Measurements from ENCODE around the gene SCYL3. TPM values are rescaled to one million over a fixed set of nuclear protein-coding genes. Genes with fewer than 3 reads are reported as not detected.

The SCYL3 gene
- total and polyA plus RNA-seq, 2 of the 13 experiments (the other 11 are each of a cell fraction or from before 2014, with no cell fraction given) = 3.3 to 4.9 TPM

DNA sequence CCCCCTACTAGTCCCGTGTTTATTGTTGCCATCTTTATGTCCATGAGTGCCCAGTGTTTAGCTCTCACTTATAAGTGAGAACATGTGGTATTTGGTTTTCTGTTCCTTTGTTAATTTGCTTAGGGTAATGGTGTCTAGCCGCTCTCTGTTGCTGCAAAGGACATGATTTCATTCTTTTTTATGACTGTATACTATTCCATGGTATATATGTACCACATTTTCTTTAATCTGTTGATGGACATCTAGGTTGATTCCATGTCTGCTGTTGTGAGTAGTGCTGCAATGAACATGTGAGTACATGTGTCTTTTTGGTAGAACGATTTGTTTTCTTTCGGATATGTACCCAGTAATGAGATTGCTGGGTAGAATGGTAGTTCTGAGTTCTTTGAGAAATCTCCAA is 54.8 kb downstream of the SCYL3 start:
- Histone ChIP-seq H3K9me3 (ENCODE audit: low read length) (no peaks in the 10 kb centered on the region), H2AFZ (ENCODE audit: low read length) (no peak overlapping the region), H3K27me3 (ENCODE audit: control insufficient read depth in 1 of 2, insufficient read depth in 2 of 2, low read length in 2 of 2) (no peaks in the 10 kb centered on the region), H3K4me2 (ENCODE audit: low read depth, low read length) (no peak overlapping the region), H3K4me3 (replicated peaks in 1 of 3; ENCODE audit: insufficient read depth in 1 of 3, low read depth in 2 of 3, low read length in 3 of 3) (no peak overlapping the region), H3K36me3 (replicated peaks in 1 of 2; ENCODE audit: control insufficient read depth in 1 of 2, insufficient read depth in 2 of 2, low read length in 2 of 2) (peaks cover 1 to 28% of the 10 kb centered on the region in 2 experiments; a peak in 4 of 5 replicates), H4K20me1 (ENCODE audit: insufficient read depth, low read length) (no peaks in the 10 kb centered on the region), H3K9ac (ENCODE audit: insufficient read depth, low read depth, low read length) (no peak overlapping the region), H3K4me1 (ENCODE audit: insufficient read depth, low read length) (no peaks in the 10 kb centered on the region), H3K79me2 (ENCODE audit: insufficient read depth, low read length) (no peaks in the 10 kb centered on the region), H3K27ac (ENCODE audit: extremely low read length, insufficient read depth, low read length) (no peak overlapping the region)
- ATAC-seq (no peak), FAIRE-seq (no peak), DNase-seq (ENCODE audit: low spot score) (no peak)
- intact Hi-C loops (cut with micrococcal nuclease; ENCODE audit: unreplicated experiment) = no loop called here
- TF ChIP-seq RFXAP (CRISPR knock-in tag; IDR thresholded peaks at IDR 0.05; ENCODE audit: borderline replicate concordance) (no peak), HDAC6 (IDR thresholded peaks at IDR 0.05; ENCODE audit: low read depth, low read length) (no peak), CHD4 (IDR thresholded peaks at IDR 0.05; ENCODE audit: borderline replicate concordance, low read length) (no peak), MIER3 (CRISPR knock-in tag; IDR thresholded peaks at IDR 0.05; ENCODE audit: borderline replicate concordance) (no peak), ZFP41 (CRISPR knock-in tag; IDR thresholded peaks at IDR 0.05; ENCODE audit: borderline replicate concordance) (no peak), GATAD1 (CRISPR knock-in tag; IDR thresholded peaks at IDR 0.05) (no peak), ZNF792 (CRISPR knock-in tag; IDR thresholded peaks at IDR 0.05) (no peak), THAP11 (CRISPR knock-in tag; IDR thresholded peaks at IDR 0.05) (no peak), ZMYM4 (CRISPR knock-in tag; IDR thresholded peaks at IDR 0.05) (no peak), ZNF280B (CRISPR knock-in tag; IDR thresholded peaks at IDR 0.05; ENCODE audit: borderline replicate concordance) (no peak), ZNF143 (CRISPR knock-in tag; IDR thresholded peaks at IDR 0.05) (no peak), SETDB1 (CRISPR knock-in tag; IDR thresholded peaks at IDR 0.05; ENCODE audit: borderline replicate concordance) (no peak)
- TF ChIP-seq, protein P1, sequence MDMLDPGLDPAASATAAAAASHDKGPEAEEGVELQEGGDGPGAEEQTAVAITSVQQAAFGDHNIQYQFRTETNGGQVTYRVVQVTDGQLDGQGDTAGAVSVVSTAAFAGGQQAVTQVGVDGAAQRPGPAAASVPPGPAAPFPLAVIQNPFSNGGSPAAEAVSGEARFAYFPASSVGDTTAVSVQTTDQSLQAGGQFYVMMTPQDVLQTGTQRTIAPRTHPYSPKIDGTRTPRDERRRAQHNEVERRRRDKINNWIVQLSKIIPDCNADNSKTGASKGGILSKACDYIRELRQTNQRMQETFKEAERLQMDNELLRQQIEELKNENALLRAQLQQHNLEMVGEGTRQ (IDR thresholded peaks at IDR 0.05; ENCODE audit: low read depth, low read length) = no peak
- TF ChIP-seq, protein P1 (CRISPR knock-in tag; IDR thresholded peaks at IDR 0.05; ENCODE audit: borderline replicate concordance) = no peak
- WGBS (ENCODE audit: low lambda C conversion rate) = 88% methylated on average over 4 of the region's 4 CpGs
- POLR2A ChIA-PET = no interaction called here
- no TSS peak for BruUV-seq (replicated peaks)
- in situ Hi-C loops (cut with HindIII; ENCODE audit: extremely low pct_ligation_motif_present, low pct_unique_long_range_greater_than_20kb) = no loop called here
- CTCF ChIA-PET (ENCODE audit: low intra/inter-chr PET ratio, low total read pairs) = no interaction called here

All from HepG2 (cell line).